CD4-positive, alpha-beta T cell treated with Interleukin-6 at 100 ng/mL for 8 hours (primary cell): ENCODE data around the gene KCNS1.
A peak's percentile ranks its signal among the peaks of the same experiment; 100 is the strongest.
"Not testable (repeated sequence)": the region's sequence is repeated elsewhere in the genome, so short reads cannot be mapped to it uniquely, and the experiment has no call there.

ENCODE experiments used
- DNase-seq: peaks from one replicate; pipeline ENCODE4 v3.0.0-alpha.2; 2020; ENCODE audit warnings: mixed read lengths, low spot score

KCNS1 gene

GRCh38 chr20:45100563-45101245 lies at the start of gene KCNS1:
Gene KCNS1 (minus strand): TSS chr20:45101127. CDS start chr20:45099236, 1,891 bp downstream.
- no peak for DNase-seq

GRCh38 chr20:45149062-45149461 lies 48.1 kb upstream of the KCNS1 start:
- no peak for DNase-seq

GRCh38 chr20:45140836-45141235 lies 39.9 kb upstream of the KCNS1 start:
- DNase-seq, result no peak

GRCh38 chr20:45139733-45140375 lies 38.9 kb upstream of the KCNS1 start:
- not testable (repeated sequence) for DNase-seq

GRCh38 chr20:45138561-45139300 lies 37.8 kb upstream of the KCNS1 start:
- DNase-seq, result peak; percentile 4

- DNase-seq, result no peak
These were observed 36.0 kb upstream of the KCNS1 start for GRCh38 chr20:45136911-45137310.

GRCh38 chr20:45128099-45128498 lies 27.2 kb upstream of the KCNS1 start:
- DNase-seq, result no peak

- DNase-seq, result no peak
These were observed 23.4 kb upstream of the KCNS1 start, which contains the start of gene WFDC12 for GRCh38 chr20:45124365-45124764. Gene WFDC12 (minus strand): TSS chr20:45124465. CDS start chr20:45124447, 18 bp downstream.

- no peak for DNase-seq
These were observed 20.5 kb upstream of the KCNS1 start for GRCh38 chr20:45121388-45121787.

- no peak for DNase-seq
These were observed 18.8 kb upstream of the KCNS1 start for GRCh38 chr20:45119556-45120266.

- no peak for DNase-seq
These were observed 17.1 kb upstream of the KCNS1 start for GRCh38 chr20:45118028-45118427.

- DNase-seq, result no peak
These were observed 16.7 kb upstream of the KCNS1 start for GRCh38 chr20:45117581-45117980.

GRCh38 chr20:45115829-45116228 lies 14.9 kb upstream of the KCNS1 start:
- DNase-seq, result no peak

- no peak for DNase-seq
These were observed 14.5 kb upstream of the KCNS1 start for GRCh38 chr20:45115386-45115774.

GRCh38 chr20:45114465-45115385 lies 13.8 kb upstream of the KCNS1 start, which contains the start of gene WFDC5:
Gene WFDC5 (minus strand): TSS chr20:45115174. CDS start chr20:45115083, 91 bp downstream.
- DNase-seq, result no peak

GRCh38 chr20:45113865-45114264 lies 12.9 kb upstream of the KCNS1 start:
- no peak for DNase-seq

GRCh38 chr20:45112754-45113153 lies 11.8 kb upstream of the KCNS1 start:
- DNase-seq, result no peak

GRCh38 chr20:45111799-45112471 lies 11.0 kb upstream of the KCNS1 start:
- DNase-seq, result no peak

- no peak for DNase-seq
These were observed 10.4 kb upstream of the KCNS1 start for GRCh38 chr20:45111285-45111684.

GRCh38 chr20:45110301-45110700 lies 9.4 kb upstream of the KCNS1 start:
- DNase-seq, result no peak

GRCh38 chr20:45109634-45110033 lies 8.7 kb upstream of the KCNS1 start:
- no peak for DNase-seq
